Superior temporal gyrus (tissue), 1 donor: ENCODE data around the gene OR14A2.
A peak's percentile ranks its signal among the peaks of the same experiment; 100 is the strongest.
"Not testable (repeated sequence)": the region's sequence is repeated elsewhere in the genome, so short reads cannot be mapped to it uniquely, and the experiment has no call there.

ENCODE experiments used
- DNase-seq: peaks from one replicate; pipeline ENCODE4 v3.0.0-alpha.2; 2016; ENCODE audit errors: extremely low spot score

The OR14A2 gene

DNA sequence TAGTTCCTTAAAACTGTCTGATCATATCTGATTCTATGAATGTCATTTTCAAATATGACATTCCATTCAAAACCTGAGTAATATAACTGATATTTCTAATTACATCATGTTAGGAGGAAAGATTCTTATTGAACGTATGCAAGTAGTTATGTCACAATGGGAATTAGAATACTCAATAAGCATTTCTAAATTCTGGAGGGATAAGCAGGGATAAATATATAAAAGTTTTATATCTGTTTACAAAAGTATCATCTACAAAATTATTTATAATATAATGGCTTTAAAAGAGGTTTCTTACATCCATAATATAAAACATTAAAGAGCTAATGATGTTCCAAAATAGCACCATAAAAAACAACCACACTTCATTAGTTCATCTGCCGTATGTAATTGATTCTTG lies at the start of gene OR14A2:
OR14A2 (minus strand) TSS at position 101 of the 400 bp plus-strand sequence.
- no peak for DNase-seq

- DNase-seq: no peak
Measured at GRCh38 chr1:247797518-247797917, 49.6 kb upstream of the OR14A2 start.

DNA sequence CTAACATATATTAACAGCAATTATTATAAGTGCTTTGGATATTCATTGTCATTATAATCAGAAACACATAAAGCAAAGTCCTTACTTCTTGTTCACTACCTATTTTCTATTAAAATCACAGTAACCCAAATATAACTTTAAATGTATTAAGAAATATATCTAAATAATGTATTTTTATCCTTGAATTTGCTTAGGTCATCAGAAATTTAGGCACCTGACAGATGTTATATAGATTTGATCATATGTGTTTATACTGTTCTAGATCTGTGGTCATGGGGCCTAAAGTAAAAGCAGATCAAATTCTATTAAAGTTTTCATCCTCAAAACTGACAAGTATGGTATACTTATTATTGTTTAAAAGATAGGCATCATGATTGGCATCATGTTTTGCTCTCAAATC lies 21.7 kb upstream of the OR14A2 start:
- no peak for DNase-seq

DNA sequence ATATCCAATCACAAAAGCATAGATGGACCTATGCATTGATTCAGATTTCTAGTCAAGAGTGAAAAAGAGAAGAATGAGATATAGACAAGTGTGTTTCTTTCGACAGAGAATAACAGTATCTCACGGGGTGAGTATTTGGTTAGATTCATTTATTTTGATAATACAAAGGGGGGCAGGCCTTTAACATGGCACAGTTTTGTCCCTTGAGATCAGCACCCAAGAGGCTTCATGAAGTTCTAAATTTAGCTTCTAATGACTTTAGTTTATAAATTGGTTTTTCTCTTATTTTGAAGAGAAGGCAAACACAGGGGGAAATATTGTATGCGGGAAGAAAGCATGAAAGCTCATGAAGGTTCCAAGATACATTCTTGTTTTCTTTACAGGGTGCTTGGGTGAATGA lies 12.5 kb upstream of the OR14A2 start, which contains the start of gene OR1C1:
OR1C1 (minus strand) TSS at position 101 of the 400 bp plus-strand sequence. CDS start 2,150 bp downstream, outside the sequence.
- DNase-seq: no peak

DNA sequence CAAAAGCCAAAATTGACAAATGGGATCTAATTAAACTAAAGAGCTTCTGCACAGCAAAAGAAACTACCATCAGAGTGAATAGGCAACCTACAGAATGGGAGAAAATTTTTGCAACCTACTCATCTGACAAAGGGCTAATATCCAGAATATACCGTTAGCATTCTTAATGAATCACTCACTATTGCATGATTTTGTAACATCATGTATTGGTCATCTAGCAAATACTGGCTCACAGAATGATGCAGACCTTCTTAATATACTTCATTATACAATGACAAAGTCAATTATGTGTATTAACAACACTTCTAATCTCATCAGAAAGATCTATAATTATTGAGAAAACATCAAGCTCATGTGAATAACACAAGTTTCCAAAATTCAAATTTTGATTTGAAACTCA lies 6.4 kb upstream of the OR14A2 start:
- not testable (repeated sequence) for DNase-seq

DNA sequence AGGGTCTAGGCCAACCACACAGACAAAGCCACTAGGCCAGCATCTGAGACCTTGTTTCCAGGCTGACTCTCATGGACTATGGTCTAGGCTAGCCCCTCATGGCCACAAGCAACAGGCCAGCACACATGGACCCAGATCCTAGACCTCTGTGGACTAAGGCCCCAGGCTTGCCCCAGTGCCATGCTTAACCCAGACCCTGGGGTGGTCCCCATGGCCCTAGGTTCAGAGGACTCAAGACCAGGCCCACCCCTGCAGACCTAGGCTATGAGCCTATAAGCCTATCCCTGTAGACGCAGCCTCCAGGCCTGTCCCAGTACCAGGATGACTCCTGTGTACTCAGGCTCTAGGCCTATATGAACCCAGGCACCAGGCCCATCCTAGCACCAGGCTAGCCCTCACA lies 1.9 kb upstream of the OR14A2 start:
- DNase-seq: no peak

- no peak for DNase-seq
Measured at GRCh38 chr1:247747616-247748015, 325 bp downstream of the OR14A2 start.

- DNase-seq: no peak
Measured at GRCh38 chr1:247746391-247746935, 1.5 kb downstream of the OR14A2 start.

- not testable (repeated sequence) for DNase-seq
Measured at GRCh38 chr1:247742215-247742760, 5.7 kb downstream of the OR14A2 start.

- no peak for DNase-seq
Measured at GRCh38 chr1:247741756-247742155, 6.2 kb downstream of the OR14A2 start.

DNA sequence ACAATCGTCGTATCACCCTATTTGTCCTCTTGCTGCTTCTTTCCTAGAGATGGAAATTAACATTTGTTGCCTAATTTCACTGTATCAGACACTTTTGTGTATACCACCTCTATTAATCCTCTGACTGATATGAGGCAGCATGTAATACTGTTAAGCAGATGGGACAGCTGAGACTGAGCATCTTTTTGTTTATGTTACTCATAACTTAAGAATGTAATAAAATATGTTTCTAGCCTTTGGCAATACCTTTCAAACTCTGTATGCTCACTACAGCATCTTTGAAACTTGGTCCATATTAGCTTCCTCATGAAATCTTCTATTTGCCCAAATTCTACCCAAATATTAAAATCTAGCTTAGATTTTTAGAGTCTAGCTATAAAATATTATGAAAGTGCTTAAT lies 7.2 kb downstream of the OR14A2 start:
- no peak for DNase-seq

DNA sequence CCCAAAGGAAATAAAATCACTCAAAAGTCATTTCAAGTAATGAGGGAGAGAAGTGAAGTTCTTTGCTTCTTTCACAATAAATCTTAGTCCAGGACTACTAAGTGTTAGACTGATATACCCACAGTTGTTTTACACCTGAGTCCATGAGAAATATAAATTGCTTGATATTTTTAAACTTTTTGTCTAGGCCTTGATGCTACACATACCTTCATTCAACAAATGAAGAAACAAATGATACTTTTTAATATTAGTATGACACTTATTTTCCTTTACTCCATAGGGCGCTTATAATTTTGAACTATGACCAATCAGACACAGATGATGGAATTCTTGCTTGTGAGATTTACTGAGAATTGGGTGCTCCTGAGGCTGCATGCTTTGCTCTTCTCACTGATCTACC lies 9.6 kb downstream of the OR14A2 start, which contains the start of gene OR14K1:
OR14K1 (plus strand) TSS at position 301 of the 400 bp plus-strand sequence; CDS start at position 301, 0 bp downstream.
- DNase-seq: no peak

GRCh38 chr1:247721222-247721621 lies 26.7 kb downstream of the OR14A2 start:
- DNase-seq: no peak

- no peak for DNase-seq
Measured at GRCh38 chr1:247716546-247716945, 31.4 kb downstream of the OR14A2 start, which contains the start of gene OR6F1. TSS of gene OR6F1 (minus strand) at chr1:247716646. CDS start at chr1:247712755, 3,891 bp downstream.

GRCh38 chr1:247713753-247714152 lies 34.2 kb downstream of the OR14A2 start:
- DNase-seq: no peak

DNA sequence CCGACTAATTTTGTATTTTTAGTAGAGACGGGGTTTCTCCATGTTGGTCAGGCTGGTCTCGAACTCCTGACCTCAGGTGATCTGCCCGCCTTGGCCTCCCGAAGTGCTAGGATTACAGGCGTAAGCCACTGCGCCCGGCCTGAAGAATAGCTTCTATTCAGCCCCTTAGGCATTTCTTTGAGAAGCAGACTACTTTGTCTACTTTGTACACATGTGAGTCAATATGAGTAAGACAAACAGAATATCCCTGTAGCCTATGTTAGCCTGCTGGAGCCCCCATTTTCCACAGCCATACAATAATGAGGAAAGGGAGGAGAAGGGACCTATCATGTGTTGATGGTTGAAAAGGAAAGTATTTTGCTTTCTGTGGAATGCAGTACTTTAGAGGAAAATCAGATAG lies 37.3 kb downstream of the OR14A2 start:
- not testable (repeated sequence) for DNase-seq

GRCh38 chr1:247701338-247701737 lies 46.6 kb downstream of the OR14A2 start:
- no peak for DNase-seq

DNA sequence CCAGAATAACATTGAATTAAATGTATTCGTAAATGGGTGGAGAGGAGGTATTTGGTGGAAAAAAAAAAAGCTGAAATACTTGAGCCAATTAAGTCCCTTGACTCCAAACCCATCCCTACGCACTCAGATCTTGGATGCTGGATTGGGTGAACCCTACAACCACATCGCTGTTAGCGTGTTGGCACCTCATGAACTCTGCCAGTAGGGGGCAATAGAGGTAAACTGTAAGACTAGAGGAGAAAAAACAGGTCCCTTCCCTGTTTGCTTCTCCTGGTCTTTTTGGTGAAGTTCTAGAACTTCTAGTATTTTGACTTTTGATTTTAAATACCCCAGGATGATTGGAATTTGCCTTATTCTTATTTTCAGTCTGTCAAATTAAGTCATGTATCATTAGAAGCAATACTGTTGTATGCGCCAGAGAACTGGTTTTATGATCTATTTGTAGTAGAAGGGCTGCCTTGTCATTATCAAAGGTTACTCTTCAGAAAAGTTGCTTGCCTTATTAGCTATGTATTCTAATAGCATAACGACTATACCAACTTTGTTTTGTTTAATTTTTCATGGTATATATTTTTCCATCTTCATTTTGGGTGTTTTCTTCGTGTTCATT lies 66.5 kb downstream of the OR14A2 start:
- DNase-seq: peak; percentile 76

- no peak for DNase-seq
Measured at GRCh38 chr1:247680171-247680570, 67.8 kb downstream of the OR14A2 start.

DNA sequence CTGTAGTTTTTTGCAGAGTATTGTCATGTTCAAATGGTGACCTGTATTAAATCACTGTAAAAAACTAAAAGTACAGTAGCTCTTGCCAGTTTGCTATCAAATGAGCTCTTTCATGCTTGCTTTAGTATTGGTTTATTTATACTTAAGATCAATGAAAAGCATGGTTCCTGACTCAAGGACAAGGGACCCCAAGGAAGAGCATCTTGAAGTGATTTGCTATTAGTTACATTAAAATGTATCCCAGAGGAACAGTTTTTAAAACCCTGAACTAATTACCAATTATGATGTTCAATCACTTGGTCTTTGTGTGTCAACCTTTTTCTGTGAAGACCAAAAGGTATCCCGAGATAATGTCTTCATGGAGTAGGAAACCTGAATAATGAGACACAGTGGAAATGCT lies 68.3 kb downstream of the OR14A2 start, which contains the start of gene OR13G1:
OR13G1 (minus strand) TSS at position 101 of the 400 bp plus-strand sequence. CDS start 6,698 bp downstream, outside the sequence.
- no peak for DNase-seq
